Sigmoid colon (tissue), 3 donors: ENCODE measurements around the gene COL1A2.

Experiments
- CTCF ChIP-seq, 4 experiments: fragments of 450-650 bp in 3 of 4; fragments of 200-600 bp in 1 of 4; IDR thresholded peaks; one replicate each; pipeline ENCODE4 v1.5.1; 2016 to 2019; ENCODE audit warnings: antibody characterized with exemption in 4 of 4, mild to moderate bottlenecking in 3 of 4, moderate library complexity in 2 of 4
- POLR2A ChIP-seq, 2 donors: fragments of 450-650 bp; IDR thresholded peaks; one replicate each; pipeline ENCODE4 v1.6.1; 2016; ENCODE audit warnings: antibody characterized with exemption in 2 of 2, mild to moderate bottlenecking in 2 of 2, moderate library complexity in 2 of 2

- no peak for TF ChIP-seq POLR2A (IDR thresholded peaks at IDR 0.05)
- TF ChIP-seq CTCF (IDR thresholded peaks at IDR 0.05) = no peak
Observed at GRCh38 chr7:94360926-94361325, 33.8 kb upstream of the COL1A2 start.
